GM13976 (cell line): Measurements from ENCODE around the gene UTRN.

ENCODE experiments used
- DNase-seq: peaks from one replicate; pipeline ENCODE4 v3.0.0; 2012; ENCODE audit warnings: low spot score
- in situ Hi-C: fragments of 300-500 bp; cut with MboI; formaldehyde crosslinking; loops from one replicate; pipeline ENCODE4 v1.12.0; 2022; ENCODE audit warnings: low sequenced_read_pairs, mixed read lengths, inconsistent platforms; ENCODE audit not compliant: unreplicated experiment
- TF ChIP-seq, protein P1 (sequence below): IDR thresholded peaks from 2 replicates; pipeline ENCODE4 v1.5.1; 2012; ENCODE audit warnings: borderline replicate concordance, mild to moderate bottlenecking; ENCODE audit not compliant: insufficient read depth; ENCODE audit errors: extremely low read depth, missing control alignments, control extremely low read depth

The UTRN gene

GRCh38 chr6:144283646-144284477 lies 1.3 kb upstream of the UTRN start:
- in situ Hi-C loops, result no loop called here
- TF ChIP-seq, protein P1, sequence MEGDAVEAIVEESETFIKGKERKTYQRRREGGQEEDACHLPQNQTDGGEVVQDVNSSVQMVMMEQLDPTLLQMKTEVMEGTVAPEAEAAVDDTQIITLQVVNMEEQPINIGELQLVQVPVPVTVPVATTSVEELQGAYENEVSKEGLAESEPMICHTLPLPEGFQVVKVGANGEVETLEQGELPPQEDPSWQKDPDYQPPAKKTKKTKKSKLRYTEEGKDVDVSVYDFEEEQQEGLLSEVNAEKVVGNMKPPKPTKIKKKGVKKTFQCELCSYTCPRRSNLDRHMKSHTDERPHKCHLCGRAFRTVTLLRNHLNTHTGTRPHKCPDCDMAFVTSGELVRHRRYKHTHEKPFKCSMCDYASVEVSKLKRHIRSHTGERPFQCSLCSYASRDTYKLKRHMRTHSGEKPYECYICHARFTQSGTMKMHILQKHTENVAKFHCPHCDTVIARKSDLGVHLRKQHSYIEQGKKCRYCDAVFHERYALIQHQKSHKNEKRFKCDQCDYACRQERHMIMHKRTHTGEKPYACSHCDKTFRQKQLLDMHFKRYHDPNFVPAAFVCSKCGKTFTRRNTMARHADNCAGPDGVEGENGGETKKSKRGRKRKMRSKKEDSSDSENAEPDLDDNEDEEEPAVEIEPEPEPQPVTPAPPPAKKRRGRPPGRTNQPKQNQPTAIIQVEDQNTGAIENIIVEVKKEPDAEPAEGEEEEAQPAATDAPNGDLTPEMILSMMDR, result no peak
- no peak for DNase-seq

DNA sequence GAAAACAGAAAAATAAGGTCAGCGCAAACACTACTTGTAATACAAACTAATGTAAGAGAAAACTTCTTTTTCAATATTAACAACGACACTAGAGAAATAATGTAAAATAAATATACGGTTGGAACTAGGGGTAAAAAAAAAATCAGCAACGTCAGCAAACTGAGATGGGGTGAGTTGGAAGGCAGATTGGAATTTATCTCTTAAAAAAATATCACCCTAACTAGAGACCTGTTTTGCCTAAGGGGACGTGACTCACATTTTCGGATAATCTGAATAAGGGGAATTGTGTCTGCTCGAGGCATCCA lies 705 bp upstream of the UTRN start:
- TF ChIP-seq, protein P1, result no peak
- no peak for DNase-seq

DNA sequence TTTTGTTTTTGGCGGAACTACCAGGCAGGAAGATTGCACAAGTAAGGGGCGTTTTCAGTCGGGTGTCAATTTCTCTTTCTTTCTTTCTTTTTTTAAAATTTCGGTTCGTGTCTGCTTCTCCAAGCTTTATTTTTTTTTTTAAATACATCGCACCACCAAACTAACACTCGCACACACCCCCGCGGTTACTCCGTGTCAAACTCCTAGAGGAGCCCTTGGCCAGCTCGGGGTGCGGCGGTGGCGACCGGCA lies 338 bp downstream of the UTRN start:
- TF ChIP-seq, protein P1, result no peak
- in situ Hi-C loops, result no loop called here
- DNase-seq, result no peak

More for the DNA sequence above, 705 bp upstream of the UTRN start:
- in situ Hi-C loops, result no loop called here

- TF ChIP-seq, protein P1, result no peak
- DNase-seq, result peak; percentile 62
- in situ Hi-C loops, result no loop called here
Observed at GRCh38 chr6:144285798-144286502, 815 bp downstream of the UTRN start.

- TF ChIP-seq, protein P1, result no peak
- DNase-seq, result no peak
- in situ Hi-C loops, result no loop called here
Observed at GRCh38 chr6:144286503-144287393, 1.6 kb downstream of the UTRN start.

- no peak for DNase-seq
- in situ Hi-C loops, result no loop called here
- TF ChIP-seq, protein P1, result no peak
Observed at GRCh38 chr6:144289006-144289405, 3.9 kb downstream of the UTRN start.
